GM21360 (cell line): ENCODE data around the gene RAD50.
"Not testable (repeated sequence)": the region's sequence is repeated elsewhere in the genome, so short reads cannot be mapped to it uniquely, and the experiment has no call there.

Experiments used
- ATAC-seq: cut with Tn5 transposase; IDR thresholded peaks from one replicate; pipeline ENCODE4 v1.9.1; 2021; ENCODE audit warnings: mild to moderate bottlenecking, moderate library complexity; ENCODE audit not compliant: unreplicated experiment

Gene RAD50

DNA sequence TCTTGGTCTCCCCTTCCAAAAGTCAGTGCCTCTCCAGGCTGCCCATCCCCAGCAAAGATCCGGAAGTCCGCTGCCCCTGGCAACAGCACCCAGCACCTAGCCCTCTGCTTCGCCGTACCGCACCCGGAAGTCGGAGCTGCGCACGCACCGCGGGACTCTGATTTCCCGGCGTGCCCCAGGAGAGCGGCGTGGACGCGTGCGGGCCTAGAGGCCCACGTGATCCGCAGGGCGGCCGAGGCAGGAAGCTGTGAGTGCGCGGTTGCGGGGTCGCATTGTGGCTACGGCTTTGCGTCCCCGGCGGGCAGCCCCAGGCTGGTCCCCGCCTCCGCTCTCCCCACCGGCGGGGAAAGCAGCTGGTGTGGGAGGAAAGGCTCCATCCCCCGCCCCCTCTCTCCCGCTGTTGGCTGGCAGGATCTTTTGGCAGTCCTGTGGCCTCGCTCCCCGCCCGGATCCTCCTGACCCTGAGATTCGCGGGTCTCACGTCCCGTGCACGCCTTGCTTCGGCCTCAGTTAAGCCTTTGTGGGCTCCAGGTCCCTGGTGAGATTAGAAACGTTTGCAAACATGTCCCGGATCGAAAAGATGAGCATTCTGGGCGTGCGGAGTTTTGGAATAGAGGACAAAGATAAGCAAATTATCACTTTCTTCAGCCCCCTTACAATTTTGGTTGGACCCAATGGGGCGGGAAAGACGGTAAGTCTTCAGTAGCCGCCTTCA, at the start of gene RAD50:
Gene RAD50 (plus strand): TSS at position 215 of the 715 bp plus-strand sequence. CDS start 348 bp downstream, at position 563.
- ATAC-seq = peak; percentile 95

DNA sequence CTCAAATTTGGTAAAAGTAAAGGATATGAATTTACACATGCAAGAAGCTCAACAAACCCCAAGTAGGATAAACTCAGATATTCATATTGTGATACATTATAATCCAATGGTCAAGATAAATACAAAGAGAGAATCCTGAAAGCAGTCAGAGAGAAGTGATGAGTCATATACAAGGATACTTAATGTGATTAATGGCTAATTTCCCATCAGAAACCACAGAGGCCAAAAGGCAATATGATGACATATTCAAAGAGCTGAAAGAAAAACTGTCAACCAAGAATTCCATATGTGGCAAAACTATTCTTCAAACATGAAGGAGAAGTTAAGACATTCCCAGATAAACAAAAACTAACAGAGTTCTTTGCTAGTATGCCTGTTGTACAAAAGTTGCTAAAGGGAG, 46.7 kb upstream of the RAD50 start:
- no peak for ATAC-seq

- ATAC-seq = not testable (repeated sequence)
These were observed 43.0 kb upstream of the RAD50 start for GRCh38 chr5:132513618-132514336.

- not testable (repeated sequence) for ATAC-seq
These were observed 34.7 kb upstream of the RAD50 start for GRCh38 chr5:132522067-132522466.

DNA sequence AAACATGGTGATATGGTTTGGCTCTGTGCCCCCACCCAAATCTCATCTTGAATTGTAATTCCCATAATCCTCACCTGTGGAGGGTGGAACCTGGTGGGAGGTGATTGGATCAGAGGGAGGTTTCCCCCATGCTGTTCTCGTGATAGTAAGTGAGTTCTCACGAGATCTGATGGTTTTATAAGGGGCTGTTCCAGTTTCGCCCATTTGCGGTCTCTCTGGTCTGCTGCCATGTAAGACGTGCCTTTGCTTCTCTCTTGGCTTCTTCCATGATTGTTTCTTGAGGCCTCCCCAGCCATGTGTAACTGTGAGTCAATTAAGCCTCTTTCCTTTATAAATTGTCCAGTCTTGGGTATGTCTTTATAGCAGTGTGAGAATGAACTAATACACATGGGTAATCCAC, 31.9 kb upstream of the RAD50 start:
- ATAC-seq = not testable (repeated sequence)

DNA sequence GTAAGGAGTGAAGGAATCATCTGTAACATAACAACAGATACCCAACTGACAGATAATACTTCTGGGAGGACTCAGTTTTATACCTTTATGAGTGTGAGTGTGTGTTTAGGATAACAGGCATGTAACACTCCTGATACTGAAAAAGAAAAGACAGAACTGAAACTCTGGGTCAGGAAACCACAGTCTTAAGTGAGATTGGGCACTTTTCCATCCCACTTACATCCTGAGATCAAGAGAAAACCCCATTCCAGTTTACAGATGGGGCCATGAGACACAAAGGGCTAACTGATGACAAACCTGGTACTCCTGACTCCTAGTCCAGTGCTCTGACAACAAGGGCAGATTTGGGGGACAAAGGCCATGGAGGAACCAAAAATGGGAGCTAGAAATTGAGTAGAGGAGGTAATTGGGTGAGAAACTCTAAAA, 31.5 kb upstream of the RAD50 start:
- ATAC-seq = peak; percentile 64

GRCh38 chr5:132526290-132526973, 30.3 kb upstream of the RAD50 start:
- peak; percentile 44 for ATAC-seq

DNA sequence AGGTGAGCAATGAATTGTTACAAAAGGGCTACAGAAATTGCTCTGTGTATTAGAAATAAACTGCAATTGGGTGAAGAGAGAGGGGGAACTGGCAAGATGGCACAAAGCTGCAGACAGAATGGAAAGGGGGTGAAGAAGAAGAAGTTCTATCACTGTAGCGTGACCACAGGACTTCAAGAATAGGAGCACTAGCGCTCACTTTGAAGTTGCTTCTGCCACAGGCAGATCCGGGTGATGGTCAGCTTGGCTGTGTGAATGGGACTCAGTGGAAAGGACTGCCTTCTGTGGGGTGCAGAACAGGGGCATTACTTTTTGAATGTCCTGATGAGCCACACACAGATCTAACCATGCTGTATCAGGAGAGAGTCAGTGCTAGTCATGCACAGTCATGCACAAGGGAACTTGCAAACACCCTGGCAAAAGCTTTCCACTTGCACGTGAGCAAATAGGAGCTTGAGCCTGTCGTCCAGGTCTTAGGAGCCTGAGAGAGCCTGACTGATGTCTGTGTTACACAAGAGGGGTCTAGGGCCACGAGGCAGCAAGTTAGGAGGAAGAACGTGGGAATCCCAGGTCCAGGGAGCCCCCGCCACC, 29.7 kb upstream of the RAD50 start:
- ATAC-seq = no peak

GRCh38 chr5:132528021-132528420, 28.8 kb upstream of the RAD50 start:
- no peak for ATAC-seq

DNA sequence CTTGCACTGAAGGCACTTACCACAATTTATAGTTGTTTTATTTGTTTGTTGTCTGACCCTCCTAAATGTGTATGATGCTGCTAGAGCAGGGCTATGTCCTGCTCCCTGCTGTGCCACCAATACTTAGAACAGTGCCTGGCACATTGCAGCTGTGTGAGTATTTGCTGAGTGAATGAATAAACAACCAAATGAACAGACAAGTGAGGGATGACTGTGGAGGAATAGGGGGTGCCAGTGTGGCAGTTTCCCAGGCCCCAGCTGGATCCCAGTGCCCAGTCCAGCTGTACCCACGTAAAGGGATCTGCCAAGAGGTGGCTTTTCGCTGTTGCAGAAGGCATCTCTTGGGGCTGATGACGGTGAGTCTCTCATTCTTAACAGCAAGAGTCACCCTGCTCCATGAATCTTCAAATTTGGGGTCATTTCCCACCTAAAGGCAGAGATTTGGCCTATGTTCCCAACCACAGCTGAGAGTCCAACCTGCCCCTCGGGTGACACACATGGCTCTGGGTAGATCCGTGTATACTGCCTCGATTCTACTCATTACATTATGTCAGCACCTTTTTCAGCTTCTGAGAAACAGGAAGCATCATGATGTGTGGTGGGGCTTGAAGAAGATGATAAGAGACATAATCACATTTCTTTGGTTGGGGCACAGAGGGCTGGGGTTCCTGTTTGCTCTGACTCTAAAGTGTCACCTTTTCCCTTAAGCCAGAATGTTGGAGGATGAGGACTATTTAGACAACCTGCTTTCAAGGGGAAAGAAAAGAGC, 27.7 kb upstream of the RAD50 start:
- no peak for ATAC-seq

- ATAC-seq = no peak
These were observed 25.8 kb upstream of the RAD50 start for GRCh38 chr5:132530946-132531345.

DNA sequence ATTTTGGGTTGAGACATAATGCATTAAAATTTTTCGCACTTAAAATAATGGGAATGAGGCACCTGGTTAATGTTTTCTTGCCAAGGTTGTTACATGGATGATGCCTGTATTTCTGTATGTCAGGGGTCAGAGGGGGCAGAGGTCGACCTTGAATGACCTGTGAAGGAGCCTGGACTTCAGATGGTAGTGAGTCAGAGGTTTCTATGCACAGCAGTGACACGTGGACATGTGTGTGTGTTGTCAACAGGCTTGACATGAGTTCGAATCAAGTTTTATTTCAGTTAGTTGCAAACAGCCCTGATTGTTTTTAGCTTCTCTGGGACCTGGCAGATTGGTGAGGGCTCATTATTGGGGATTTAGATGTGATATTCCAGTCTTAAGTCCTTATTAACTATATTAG, 17.1 kb upstream of the RAD50 start:
- no peak for ATAC-seq

DNA sequence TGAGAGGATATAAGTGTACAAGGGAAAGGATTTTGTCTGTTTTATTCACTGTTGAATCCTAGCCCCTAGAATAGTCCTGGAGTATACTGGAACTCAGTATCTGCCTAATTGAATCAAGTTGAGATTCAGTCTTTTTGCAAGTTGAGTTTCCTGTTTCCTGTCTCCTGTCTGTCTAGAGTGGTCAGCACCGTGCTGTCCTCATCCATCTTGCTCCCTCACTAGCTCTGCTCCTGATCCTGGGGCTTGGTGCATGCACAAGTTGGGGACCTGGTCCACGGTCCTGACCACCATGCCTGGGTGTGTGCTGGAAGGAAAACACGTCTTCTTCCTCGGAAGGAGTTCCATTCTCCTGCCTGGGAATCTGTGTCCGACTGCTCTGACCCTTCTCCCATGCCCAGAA, 16.6 kb upstream of the RAD50 start:
- ATAC-seq = no peak

GRCh38 chr5:132540764-132541163, 16.0 kb upstream of the RAD50 start:
- no peak for ATAC-seq

- ATAC-seq = no peak
These were observed 13.1 kb upstream of the RAD50 start, which contains the start of gene IL5 for GRCh38 chr5:132543472-132544201. Gene IL5 (minus strand): TSS chr5:132543522. CDS start chr5:132543478, 44 bp downstream.

- ATAC-seq = no peak
These were observed 10.7 kb upstream of the RAD50 start for GRCh38 chr5:132546108-132546507.

DNA sequence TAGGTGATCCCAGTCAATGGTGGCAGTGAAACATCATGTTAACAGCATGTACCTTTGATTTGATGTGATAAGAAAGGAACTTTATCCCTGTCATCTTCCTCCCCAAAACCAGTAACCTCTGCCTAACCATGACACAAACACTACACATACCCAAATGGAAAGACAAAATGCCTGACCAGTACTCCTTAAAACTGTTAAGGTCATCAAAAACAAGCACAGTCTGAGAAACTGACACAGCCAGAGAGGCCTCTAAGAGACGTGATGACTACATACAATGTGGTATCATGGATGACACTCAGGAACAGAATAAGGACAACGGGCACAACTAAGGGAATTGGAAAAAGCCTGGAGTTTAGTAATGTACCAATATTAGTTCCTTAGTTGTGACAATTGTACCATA, 9.5 kb upstream of the RAD50 start:
- no peak for ATAC-seq

- not testable (repeated sequence) for ATAC-seq
These were observed 7.9 kb upstream of the RAD50 start for GRCh38 chr5:132548834-132549233.

GRCh38 chr5:132549576-132549975, 7.2 kb upstream of the RAD50 start:
- ATAC-seq = no peak
